HepG2 (cell line): Measurements from ENCODE around the gene TRMU. TPM values are rescaled to one million over a fixed set of nuclear protein-coding genes. Genes with fewer than 3 reads are reported as not detected.
A peak's percentile ranks its signal among the peaks of the same experiment; 100 is the strongest.

Experiments used
- ARID4A ChIP-seq: sonication (generic); formaldehyde crosslinking; IDR thresholded peaks from 2 replicates; pipeline ENCODE4 v1.5.0; 2020; ENCODE audit warnings: mild to moderate bottlenecking, missing genetic modification reagents, borderline replicate concordance
- HNF4A ChIP-seq: sonication (generic); formaldehyde crosslinking; IDR thresholded peaks from 2 replicates; pipeline ENCODE4 v1.4.0; 2020; ENCODE audit warnings: missing genetic modification reagents
- HNF4G ChIP-seq, 2 experiments: sonication (generic) in 1 of 2; formaldehyde crosslinking in 1 of 2; IDR thresholded peaks; 2 replicates each; pipeline versions ENCODE4 v1.4.0 to v1.6.1; 2011 to 2020; ENCODE audit warnings: borderline replicate concordance in 2 of 2, low read depth in 2 of 2, mild to moderate bottlenecking in 2 of 2, low read length in 1 of 2, missing genetic modification reagents in 1 of 2, moderate library complexity in 1 of 2
- PAF1 ChIP-seq: IDR thresholded peaks from 2 replicates; pipeline ENCODE4 v1.6.1; 2016; ENCODE audit warnings: missing genetic modification reagents, missing compliant biosample characterization
- RAD51 ChIP-seq: fragments of 450-650 bp; IDR thresholded peaks from 2 replicates; pipeline ENCODE4 v1.6.1; 2016; ENCODE audit warnings: borderline replicate concordance
- ZBTB40 ChIP-seq, 2 experiments: fragments of 450-650 bp in 1 of 2; sonication (generic) in 1 of 2; formaldehyde crosslinking in 1 of 2; IDR thresholded peaks; 2 replicates each; pipeline versions ENCODE4 v1.6.1 to v1.8.0; 2016 to 2022; ENCODE audit warnings: antibody characterized with exemption in 1 of 2, mild to moderate bottlenecking in 1 of 2, missing genetic modification reagents in 1 of 2
- ZNF383 ChIP-seq: sonication (generic); formaldehyde crosslinking; IDR thresholded peaks from 2 replicates; pipeline ENCODE4 v1.4.0; 2020; ENCODE audit warnings: missing genetic modification reagents, mild to moderate bottlenecking, borderline replicate concordance
- ZNF775 ChIP-seq: sonication (generic); formaldehyde crosslinking; IDR thresholded peaks from 2 replicates; pipeline ENCODE4 v1.4.0; 2020; ENCODE audit warnings: missing genetic modification reagents, mild to moderate bottlenecking, moderate library complexity, borderline replicate concordance
- ZSCAN25 ChIP-seq: sonication (generic); formaldehyde crosslinking; IDR thresholded peaks from 2 replicates; pipeline ENCODE4 v1.8.0; 2022; ENCODE audit warnings: mild to moderate bottlenecking, missing genetic modification reagents
- polyA plus RNA-seq, 8 experiments: library from polyadenylated mRNA; depleted of rRNA in 3 of 8; stranded (reverse) in 7 of 8; unstranded in 1 of 8; fragments of >200 nt; fragmentation: Illumina TruSeq in 4 of 8; extraction: Trizol in 4 of 8; gene quantifications; 2 replicates each; pipeline versions ENCODE4 v1.2.1 to v1.2.3, GENCODE V29; 2011 to 2016; ENCODE audit warnings: low read depth in 4 of 8, missing spikeins in 1 of 8, mixed read lengths in 1 of 8; ENCODE audit not compliant: insufficient read depth in 1 of 8
- total RNA-seq, 5 experiments: library from RNA; depleted of rRNA; stranded (reverse); fragments of >200 nt; fragmentation: Illumina TruSeq; extraction: Trizol; gene quantifications; 2 replicates each; pipeline ENCODE4 v1.2.3, GENCODE V29; 2016; ENCODE audit warnings: low read depth in 1 of 5

TRMU gene
- total and polyA plus RNA-seq, 2 of the 13 experiments (the other 11 are each of a cell fraction or from before 2014, with no cell fraction given) = 31.0 to 50.2 TPM

GRCh38 chr22:46370584-46371291, 35.2 kb downstream of the TRMU start (continued):
- TF ChIP-seq HNF4G (IDR thresholded peaks at IDR 0.05; ENCODE audit: borderline replicate concordance, low read depth, low read length) (0 out of 2 replicates have a peak, but pooled peaks have one; percentile 12), HNF4G (CRISPR knock-in tag; IDR thresholded peaks at IDR 0.05; ENCODE audit: borderline replicate concordance, low read depth) (no peak), ARID4A (CRISPR knock-in tag) (0 out of 2 replicates have a peak, but pooled peaks have one; percentile 17), ZSCAN25 (CRISPR knock-in tag) (0 out of 2 replicates have a peak, but pooled peaks have one; percentile 25), HNF4A (CRISPR knock-in tag) (peak; percentile 50), ZNF775 (CRISPR knock-in tag) (no peak), ZBTB40 (IDR thresholded peaks at IDR 0.05) (no peak), ZBTB40 (CRISPR knock-in tag; IDR thresholded peaks at IDR 0.05) (0 out of 2 replicates have a peak, but pooled peaks have one; percentile 12), PAF1 (CRISPR knock-in tag) (no peak), ZNF383 (CRISPR knock-in tag) (no peak), RAD51 (no peak)
